HG03442 (cell line): ENCODE measurements around the gene NKX6-1.
A peak's percentile ranks its signal among the peaks of the same experiment; 100 is the strongest.

Source experiments
- ATAC-seq: cut with Tn5 transposase; IDR thresholded peaks from one replicate; pipeline ENCODE4 v1.9.1; 2021; ENCODE audit warnings: mild to moderate bottlenecking, moderate library complexity; ENCODE audit not compliant: unreplicated experiment

The NKX6-1 gene

DNA sequence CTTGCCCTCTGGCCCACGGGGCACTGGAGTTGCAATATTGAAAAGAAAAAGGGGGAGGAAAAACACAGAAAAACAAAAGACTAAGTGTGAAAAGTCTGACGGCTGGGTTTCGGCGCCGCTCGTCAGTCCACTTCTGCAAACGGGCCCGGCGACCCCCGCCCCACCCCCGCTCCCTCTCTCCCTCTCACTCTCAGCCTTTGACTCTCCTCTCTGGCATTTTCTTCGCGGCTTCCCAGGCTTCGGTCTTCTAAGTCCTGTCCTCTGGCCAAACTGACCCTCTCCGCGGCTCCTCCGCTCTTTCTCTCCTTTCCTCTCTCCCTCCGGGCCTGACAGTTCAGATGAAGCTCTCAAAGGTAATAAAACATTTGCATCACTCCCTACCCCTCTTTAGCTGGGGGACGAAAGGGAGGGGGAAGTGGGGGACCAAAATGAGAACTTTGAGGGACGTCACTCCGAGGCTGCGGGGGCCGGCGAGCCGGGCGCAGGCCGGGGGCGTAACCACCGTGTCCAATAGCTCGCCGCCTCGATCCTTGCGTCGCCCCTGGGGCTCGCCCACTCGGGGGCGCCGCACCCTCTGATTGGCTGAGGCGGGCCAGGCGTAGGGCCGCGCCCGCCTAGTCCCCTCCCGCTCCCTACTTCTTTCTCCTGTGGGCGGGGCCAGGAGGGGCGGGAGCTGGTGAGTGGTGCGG lies at the start of gene NKX6-1:
Gene NKX6-1 (minus strand): TSS at position 358 of the 689 bp plus-strand sequence. CDS start 1,064 bp downstream, outside the sequence.
- ATAC-seq = no peak

DNA sequence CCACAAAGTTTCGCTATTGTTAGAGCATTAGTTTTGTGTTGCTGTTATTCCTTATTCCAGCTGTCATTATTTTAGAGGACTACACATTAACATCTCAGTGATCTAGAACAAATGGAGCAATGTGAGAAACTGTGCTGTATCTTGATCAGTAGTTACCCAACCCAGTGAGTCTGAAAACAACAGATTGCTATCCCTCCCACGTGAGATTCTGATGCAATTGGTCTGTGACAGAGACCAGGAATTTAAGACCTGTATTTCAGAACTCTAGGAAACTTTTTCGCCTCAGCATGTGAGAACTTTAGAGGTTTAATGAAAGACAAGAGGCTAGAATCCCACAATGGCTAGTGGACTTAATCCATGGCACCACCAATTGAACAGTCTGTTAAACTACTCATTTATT lies 48.1 kb upstream of the NKX6-1 start:
- no peak for ATAC-seq

DNA sequence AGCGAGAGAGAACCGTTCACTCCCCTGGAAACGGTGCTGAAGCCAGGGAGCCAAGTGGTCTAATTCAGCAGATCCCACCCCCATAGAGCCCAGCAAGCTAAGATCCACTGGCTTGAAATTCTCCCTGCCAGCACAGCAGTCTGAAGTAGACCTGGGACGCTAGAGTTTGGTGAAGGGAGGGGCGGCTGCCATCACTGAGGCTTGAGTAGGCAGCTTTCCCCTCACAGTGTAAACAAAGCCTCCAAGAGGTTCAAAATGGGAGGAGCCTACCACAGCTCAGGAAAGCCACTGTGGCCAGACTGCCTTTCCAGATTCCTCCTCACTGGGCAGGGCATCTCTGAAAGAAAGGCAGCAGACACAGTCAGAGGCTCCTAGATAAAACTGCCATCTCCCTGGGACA lies 46.0 kb upstream of the NKX6-1 start:
- ATAC-seq = no peak

DNA sequence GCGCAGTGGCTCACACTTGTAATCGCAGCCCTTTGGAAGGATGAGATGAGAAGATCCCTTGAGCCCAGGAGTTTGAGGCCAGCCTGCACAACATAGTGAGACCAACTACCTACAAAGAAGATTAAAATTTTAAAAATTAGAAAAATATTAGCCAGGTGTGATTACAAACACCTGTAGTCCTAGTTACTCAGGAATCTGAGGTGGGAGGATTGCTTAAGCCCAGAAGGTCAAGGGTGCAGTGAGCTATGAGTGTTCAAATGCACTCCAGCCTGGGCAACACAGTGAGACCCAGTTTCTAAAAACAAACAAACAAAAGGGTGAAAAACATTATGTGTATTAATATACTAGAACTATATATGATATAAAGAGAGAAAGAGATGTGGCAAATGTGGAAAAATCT lies 36.8 kb upstream of the NKX6-1 start:
- ATAC-seq = no peak

DNA sequence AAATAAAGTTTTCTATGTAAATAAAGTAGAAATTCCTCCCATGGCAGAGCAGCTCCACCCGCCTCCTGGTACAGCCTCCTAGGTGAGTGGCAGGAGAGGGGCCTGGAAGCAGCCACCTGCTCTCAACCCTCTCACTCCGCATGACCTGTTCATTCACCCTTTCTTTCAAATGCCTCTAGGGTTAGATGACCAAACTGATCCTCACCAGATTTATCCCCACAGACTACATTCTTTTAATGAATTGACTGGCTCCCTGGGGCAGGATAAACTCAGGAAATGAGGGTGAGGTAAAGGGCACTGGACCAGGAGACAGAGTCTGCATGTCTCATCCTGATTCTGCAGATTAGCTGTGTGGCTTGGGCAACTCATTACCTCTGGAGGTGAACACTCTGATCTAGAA lies 32.6 kb upstream of the NKX6-1 start:
- ATAC-seq = no peak

DNA sequence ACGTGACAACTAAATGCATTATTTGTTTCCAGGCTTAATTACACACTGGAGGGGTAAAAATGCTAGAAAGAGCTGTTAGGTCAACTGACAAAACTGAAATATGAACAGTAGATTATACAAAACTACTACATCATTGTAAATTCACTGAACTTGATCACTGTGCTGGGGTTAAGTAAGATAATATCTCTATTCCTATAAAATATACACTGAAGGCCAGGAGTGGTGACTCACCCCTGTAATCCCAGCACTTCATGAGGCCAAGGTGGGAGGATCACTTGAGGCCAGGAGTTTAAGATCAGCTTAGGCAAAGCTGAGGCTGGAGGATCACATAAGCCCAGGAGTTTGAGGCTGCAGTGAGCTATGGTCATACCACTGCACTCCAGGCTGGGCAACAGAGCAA lies 31.8 kb upstream of the NKX6-1 start:
- ATAC-seq = no peak

DNA sequence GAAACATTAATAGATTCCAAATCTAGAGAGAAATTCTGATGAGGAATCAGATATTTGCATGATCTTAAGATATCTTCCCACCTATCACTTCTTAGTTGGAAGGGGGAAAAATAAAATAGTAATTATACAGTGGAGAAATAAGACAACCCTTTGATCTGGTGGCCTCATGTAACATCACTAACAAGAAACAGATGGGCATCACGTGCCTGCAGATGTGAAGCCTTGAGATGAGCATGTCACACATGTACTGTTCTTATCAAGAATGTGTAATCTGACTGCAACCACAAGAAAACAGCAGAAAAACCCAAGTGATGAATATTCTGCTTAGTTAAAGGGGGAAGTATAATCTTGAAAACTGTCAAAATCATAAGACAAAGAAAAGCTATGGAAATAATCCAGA lies 31.4 kb upstream of the NKX6-1 start:
- no peak for ATAC-seq

DNA sequence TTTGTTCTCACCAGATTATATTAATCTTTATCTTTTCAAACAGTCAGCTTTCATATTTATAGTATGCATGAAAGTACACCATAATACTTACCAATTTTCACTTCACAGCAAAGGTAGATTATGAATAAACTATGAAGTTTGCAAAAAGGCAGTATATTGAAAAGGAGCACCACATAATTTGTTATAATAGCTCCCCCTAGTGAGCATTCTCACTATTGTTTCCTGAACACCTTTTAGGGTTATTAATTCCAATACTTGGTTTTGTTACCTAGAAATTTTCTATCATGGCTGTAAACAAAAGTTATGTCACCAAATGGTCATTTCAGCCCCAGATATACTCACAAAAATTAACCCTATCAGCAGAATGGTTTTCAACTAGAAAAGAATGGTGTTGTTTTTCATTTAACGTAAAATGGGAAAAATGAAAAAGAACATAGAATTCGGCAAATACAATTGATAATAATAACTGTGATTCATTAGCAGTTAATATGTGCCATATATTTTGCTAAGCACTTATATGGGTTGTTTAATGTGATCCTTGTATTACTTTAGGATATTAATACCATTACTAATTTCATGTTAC lies 30.2 kb upstream of the NKX6-1 start:
- ATAC-seq = no peak

DNA sequence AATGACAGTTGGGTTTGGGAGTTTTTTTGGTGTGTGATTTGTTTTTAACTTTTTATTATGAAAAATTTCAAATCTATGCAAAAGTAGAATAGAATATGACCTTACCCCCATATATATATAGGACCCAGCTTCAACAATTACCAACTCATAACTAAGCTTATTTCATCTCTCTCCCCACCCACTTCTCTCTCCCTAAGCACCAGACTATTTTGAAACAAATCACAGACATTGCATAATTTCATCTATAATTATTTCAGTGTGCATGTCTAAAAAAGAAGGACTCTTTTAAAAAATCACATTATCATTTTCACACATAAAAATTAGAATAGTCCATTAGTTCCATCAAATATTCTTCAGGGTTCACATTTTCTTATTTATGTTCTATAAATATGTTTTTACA lies 28.3 kb upstream of the NKX6-1 start:
- ATAC-seq = no peak

DNA sequence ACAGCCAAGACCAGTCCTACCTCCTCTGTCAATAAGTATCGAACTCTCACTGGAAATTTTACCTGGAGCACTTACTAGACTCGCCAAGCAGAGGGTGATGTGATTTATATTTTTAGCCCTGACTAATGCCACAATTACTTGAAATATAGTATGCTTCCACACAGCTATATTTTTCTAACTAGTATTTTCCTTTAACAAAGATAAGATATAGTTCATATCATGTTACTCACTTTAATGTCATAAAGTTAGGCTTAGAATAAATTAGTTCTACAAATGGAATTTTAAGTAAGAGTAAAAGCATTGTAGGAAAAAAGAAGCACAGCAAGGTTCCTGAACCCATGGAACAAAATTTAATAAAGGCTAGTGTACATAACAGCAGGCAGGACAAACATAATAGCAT lies 16.0 kb upstream of the NKX6-1 start:
- ATAC-seq = no peak

DNA sequence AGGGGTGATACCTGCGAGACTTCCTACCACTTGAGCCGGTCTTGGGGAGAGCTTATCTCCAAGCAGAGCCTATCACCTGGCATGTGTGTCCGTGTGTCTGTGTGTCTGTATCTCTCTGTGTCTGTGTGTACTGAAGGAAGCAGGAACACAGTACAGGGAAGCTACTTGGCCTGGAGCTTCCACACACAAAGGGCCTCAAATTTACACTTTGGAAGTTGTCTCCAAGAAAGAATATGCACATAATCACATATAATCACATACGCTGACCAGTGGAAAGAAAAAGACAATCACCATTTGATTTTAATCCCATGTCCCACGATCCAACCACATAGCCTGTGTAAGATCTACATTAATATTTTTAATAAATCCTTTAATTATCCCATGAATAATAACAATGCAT lies 13.2 kb upstream of the NKX6-1 start:
- ATAC-seq = no peak

DNA sequence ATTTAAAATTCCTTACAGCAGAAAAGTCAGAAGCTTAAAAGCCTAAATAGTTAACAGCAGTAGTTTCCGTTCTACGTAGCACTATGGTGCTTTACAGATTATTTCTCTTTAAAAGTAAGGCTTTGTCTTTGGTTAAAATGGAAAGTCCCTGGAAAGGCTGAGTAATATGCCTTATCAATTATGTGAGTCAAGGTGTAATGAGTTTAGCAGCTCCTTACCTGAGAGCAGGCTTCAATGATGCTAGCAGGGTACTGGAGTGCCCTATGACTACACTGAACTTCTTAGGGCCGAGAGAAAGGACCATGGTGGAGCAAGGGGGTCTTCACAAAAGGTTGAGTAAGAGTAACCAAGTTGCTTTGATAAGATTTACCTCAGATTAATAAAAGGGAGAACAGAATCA lies 12.6 kb upstream of the NKX6-1 start:
- no peak for ATAC-seq

DNA sequence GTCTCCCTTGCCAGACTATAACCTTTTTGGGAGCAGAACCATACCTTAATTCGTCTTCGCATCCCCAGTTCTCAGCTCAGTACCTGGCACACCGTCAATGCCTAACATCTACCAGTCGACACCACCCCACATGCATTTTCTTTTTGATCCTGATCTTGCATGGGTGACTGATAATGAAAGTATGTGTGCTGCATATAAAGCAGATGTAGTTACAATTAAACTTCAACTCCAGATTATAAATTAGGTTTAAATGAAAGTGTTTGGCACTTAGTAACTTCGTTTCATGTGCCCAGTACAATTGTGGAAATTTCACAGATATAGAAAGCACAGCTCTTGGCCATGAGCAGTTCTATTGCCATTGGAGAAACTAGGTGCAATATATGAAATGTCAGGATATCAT lies 8.8 kb upstream of the NKX6-1 start:
- ATAC-seq = no peak

DNA sequence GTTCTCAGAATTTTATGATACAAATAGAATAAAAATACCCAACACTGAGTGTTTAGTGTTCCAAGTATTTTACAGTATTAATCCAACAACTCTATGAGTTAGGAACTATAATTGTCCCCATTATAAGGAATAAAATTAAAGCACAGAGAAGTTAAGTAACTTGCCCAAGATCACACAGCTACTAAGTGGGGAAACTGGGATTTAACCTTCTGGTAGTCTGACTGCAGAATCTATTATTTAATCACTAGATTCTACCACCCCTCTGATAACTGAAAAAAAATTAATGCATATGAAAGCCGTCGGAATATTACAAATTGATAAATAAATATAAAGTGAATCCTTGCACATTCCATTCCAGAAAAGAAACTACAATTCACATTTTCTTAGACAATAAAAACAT lies 5.7 kb upstream of the NKX6-1 start:
- no peak for ATAC-seq

DNA sequence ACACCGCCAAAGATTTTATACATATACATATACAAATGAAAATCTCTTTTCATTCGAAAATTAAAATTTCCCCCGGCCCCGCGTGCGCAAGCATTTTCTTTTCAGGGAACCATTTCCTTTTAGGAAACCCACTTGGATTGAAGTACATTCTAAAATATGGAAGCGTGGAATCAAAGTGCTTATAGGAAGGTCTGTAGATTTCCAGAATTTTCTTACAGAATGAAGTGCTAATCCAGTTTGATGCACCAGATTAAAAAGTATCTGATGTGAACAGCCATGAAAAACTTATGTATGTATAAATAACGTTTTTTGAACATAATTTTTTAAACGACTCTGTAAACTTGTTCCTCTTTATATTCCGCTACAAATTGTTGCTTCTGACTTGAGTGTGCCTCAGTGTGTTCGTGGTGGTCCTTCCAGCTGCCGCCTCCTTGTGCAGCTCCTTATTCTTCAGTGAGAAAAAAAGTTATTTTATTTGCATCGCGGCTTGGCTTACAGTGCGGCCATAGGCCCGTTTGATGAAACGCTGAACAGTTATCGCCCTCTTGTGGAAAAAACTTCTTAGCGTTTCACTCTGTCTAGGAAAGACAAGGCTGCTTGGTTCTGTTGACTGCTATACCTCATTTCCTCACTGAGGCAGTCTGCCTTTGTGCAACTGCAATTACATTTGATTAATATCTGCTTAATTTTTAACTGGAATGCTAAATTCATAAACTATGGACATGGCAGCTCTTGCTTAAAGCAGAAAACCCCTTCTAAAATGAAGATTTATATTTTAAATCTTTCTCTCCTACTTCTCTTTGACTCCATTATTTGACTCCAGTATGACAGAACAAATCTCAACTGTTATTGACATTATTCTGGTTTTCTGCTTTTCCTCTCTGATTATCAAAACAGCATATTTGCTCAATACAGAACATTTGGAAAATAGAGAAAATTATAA lies 4.7 kb upstream of the NKX6-1 start:
- ATAC-seq = peak; percentile 93

DNA sequence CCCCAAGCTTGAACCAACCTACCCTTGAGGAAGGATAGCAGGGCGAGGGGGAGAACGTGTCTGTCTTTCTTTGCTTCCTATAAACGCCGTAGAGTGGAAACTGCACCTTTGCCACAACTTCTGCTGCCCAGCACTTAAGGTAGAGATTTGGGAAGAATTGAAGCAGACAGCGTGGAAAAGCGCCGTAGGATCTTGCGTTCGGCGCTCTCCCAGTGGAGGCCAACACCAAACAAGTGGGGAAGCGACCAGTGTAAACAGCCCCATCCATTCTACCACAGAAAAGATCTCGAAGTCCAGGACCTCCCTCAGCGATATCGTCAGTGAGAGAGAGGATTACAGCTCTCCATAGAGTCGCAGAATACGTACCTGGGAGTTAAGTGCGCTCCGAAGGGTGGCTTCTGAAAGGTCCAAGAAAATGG lies 3.9 kb upstream of the NKX6-1 start:
- no peak for ATAC-seq

DNA sequence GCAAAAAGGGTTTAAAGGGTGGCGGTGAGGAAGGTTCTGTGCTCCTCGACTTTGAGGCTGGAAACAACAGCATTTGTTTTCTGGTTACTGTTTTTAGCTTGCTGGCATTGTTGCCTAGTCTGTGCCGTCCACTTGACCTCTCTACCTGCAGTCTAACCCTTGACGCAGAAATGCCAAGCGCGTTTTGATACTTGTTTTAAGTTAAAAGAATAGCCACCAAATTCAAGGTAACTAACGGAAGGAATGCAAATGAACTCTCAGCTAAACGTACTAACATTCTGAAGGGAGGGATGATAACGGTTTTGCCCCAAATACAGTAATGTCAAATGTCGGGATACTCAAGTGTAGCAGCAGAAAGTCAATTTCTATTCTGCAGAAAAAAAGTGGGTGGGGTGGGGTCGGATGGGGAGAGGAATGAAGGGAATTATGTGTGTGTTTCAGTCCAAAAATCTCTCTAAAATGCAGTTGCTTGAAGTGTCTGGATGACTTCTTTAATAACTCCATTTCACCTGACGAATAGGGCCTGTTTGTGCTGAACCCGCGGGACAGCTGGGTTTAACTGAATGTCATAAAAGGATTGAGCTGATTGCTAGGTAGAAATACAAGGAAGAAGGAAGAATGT lies 3.4 kb upstream of the NKX6-1 start:
- no peak for ATAC-seq

DNA sequence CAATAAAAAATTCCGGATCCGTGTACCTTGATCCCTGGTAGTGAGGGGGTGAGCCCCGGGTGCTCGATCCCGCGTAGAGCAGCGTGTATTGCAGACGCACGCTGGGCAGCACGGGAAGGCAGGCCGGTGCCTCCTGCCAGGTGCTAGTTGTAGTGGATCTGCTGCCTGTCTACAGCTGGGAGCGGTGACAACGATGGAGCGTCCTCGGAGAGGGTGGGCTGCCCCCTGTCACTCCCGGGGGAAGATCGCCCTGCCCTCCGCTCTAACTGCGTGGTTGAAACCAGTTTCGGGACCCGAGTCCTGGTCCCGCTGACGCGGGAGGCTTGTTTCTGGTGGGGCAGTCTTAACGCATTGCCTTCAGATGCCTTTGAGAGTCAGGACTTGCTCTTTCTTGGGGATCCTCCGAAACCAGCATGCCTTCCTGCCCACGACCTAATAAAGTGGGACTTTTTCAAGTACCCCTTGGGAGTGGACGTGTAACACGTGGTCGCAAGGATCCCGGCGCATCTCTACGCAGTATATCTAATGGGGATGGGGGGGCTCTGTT lies 2.7 kb upstream of the NKX6-1 start:
- ATAC-seq = no peak

DNA sequence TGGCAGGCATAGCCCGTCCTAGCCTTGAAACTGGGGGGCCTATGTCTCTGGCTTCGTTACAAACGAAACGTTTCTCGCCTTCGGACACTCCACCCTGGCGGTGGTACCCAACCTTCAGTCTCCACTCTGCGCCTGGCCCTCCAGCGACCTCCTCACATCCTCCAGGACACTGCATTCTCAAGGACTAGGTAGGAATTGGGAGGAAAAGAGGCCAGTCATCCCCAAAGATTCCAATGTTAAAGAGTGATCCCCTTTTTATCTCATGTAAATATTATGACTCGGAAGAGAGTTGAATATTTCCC lies 2.1 kb upstream of the NKX6-1 start:
- no peak for ATAC-seq

DNA sequence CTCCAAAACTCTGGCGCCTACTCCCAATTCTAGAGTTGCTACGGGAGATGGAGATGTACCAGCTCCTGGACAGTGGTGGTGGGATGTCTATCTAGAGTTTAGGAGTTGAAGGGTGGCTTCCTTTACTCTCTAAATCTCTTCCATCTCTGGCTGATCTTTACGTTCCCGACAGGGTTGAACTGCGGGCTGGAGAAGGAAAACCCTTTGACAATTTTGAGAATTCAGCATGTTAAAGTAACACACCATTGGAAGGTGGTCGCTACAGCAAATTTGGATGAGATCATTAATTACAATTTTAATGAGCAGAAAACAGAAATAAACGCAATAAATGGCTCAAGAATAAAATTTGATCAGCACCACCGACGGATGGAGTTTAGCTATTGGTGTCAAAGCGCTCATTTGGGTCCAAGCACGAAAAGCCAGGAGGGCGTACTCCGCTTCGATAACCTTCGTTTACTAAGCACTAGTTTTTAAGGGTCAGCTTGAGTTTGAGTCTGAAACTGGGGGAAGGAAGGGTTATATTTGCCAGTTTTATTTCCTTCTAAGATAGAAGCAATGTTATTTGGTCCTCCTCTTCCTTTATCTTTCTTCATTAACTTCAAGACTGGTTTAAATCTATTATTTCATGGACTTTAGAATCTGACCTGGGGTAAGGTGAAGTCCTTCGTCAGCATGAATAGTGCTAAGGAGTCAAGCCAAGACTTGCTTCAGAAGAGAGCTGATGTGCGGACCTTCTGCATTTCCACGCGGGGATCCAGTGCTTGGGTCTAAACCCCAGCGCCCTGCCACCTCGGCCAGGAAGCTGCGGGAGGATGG lies 1.5 kb upstream of the NKX6-1 start:
- ATAC-seq = no peak

DNA sequence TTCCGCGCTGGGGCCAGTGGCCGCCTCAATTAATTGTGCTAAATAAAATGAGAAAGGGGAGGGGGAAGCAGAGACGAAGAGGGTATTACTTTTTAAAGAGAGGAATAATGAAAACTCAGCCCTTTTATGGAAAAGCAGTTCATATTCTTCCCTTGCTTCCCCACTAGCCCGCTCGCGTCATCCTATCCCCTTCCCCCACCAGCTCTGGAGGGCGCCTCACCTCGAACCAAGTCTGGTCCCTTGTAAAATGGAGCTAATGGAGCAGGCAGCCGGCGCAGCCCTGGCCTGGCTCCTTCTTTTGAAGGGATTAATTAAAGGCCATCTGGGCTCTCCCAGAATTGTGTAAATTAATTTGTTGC lies 511 bp upstream of the NKX6-1 start:
- ATAC-seq = no peak
